ENCODE data around the gene PLEKHM3.

- TF ChIP-seq CTCF (IDR thresholded peaks at IDR 0.05; ENCODE audit: insufficient read depth, low read length) (no peak), GABPA (IDR thresholded peaks at IDR 0.05; ENCODE audit: low read depth) (no peak), POLR2AphosphoS5 (IDR thresholded peaks at IDR 0.05; ENCODE audit: low read depth) (no peak), REST (IDR thresholded peaks at IDR 0.05; ENCODE audit: insufficient replicate concordance, low read depth) (no peak), SPI1 (IDR thresholded peaks at IDR 0.05; ENCODE audit: borderline replicate concordance, low read depth) (no peak)
Measured at GRCh38 chr2:207955456-207955855, 69.9 kb downstream of the PLEKHM3 start.
